ENCODE results near the gene SHC3.

- TF ChIP-seq CTCF (IDR thresholded peaks at IDR 0.05) (no peak), POLR2A (IDR thresholded peaks at IDR 0.05) (no peak)
These were observed 71.2 kb downstream of the SHC3 start for GRCh38 chr9:89107406-89107805.

Data from body of pancreas (tissue), 4 donors.